DMS114 treated with DMSO at 0.1 percent for 48 hours (cell line): ENCODE results near the gene AP4E1.
"Not testable (repeated sequence)": the region's sequence is repeated elsewhere in the genome, so short reads cannot be mapped to it uniquely, and the experiment has no call there.

Experiments
- DNase-seq: peaks from one replicate; lab custom pipeline; 2025; ENCODE audit not compliant: unreplicated experiment; lab: John Stamatoyannopoulos, UW

The AP4E1 gene

DNA sequence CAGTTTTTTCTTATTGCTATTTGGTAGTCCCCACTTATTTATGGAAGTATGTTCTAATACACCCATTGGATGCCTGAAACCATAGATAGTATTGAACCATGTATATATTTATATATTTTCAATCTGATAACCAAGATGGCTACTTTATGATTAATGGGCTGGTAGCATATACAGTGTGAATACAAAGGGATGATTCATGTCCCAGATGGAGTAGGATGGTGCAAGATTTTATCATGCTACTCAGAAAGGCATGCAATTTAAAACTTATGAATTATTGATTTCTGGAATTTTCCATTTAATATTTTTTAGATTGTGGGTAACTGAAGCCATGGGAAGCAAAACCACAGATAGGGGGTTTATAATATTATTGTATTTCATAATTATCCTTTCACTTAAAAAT is 35.2 kb downstream of the AP4E1 start:
- DNase-seq = no peak

DNA sequence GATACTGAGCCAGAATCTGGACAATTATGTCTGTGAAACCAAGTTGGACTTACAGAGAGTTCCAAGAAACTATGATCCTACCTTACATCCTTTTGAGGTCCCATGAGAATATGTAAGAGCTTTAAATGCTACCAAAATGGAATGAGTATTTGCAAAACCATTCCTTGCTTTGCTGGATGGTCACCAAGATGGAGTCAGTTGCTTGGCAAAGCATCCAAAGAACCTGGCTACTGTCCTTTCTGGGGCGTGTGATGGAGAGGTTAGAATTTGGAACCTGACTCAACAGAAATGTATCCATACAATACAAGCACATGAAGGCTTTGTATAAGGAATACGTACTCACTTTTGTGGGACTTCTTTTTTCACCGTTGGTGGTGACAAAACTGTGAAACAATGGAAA is 36.2 kb downstream of the AP4E1 start:
- no peak for DNase-seq

DNA sequence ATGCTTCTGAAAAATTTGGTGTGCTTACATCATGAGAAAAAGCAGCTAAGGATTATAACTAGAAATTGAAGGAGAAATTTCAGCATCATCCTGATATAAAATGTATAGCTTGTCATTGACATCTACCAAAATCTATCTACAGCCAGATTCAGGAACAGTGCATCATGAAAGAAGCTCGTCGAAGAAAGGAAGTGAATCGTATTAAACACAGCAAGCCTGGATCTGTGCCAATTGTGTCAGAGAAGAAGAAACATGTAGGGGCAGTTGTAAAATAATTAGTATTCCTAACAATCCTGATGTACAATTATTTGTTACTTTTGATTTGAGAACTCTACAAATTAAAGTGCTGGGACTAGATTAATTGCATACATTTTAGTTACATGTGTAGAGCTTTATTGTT is 37.2 kb downstream of the AP4E1 start:
- DNase-seq = no peak

DNA sequence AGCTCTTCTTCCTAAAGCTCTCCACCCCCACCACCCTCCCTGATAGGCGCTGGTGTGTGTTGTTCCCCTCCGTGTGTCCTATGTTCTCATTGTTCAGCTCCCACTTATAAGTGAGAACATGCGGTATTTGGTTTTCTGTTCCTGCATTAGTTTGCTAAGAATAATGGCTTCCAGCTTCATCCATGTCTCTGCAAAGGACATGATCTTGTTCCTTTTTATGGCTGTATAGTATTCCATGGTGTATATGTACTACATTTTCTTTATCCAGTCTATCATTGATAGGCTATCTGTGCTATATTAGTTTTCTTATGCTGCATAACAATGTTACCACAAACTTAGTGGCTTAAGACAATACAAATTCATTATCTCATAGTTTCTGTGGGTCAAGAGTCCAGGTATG is 42.3 kb downstream of the AP4E1 start:
- not testable (repeated sequence) for DNase-seq

DNA sequence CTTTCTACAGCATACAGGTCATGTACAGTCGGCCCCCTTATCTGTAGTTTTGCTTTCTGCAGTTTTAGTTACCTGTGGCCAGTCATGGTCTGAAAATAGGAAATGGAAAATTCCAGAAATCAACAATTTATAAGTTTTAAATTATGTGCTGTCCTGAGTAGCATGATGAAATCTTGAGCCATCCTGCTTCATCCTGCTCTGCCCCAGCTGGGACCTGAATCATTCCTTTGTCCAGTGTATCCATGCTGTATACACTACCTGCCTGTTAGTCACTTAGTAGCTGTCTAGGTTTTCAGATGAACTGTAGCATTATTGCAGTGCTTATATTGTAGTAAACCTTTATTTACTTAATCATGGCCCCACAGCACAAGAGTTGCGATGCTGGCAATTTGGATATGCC is 44.8 kb downstream of the AP4E1 start:
- DNase-seq = no peak

DNA sequence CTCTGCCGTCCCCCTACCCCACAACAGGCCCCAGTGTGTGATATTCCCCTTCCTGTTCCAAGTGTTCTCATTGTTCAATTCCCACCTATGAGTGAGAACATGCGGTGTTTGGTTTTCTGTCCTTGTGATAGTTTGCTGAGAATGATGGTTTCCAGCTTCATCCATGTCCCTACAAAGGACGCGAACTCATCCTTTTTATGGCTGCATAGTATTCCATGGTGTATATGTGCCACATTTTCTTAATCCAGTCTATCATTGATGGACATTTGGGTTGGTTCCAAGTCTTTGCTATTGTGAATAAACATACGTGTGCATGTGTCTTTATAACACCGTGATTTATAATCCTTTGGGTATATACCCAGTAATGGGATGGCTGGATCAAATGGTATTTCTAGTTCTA is 46.4 kb downstream of the AP4E1 start:
- DNase-seq = not testable (repeated sequence)

DNA sequence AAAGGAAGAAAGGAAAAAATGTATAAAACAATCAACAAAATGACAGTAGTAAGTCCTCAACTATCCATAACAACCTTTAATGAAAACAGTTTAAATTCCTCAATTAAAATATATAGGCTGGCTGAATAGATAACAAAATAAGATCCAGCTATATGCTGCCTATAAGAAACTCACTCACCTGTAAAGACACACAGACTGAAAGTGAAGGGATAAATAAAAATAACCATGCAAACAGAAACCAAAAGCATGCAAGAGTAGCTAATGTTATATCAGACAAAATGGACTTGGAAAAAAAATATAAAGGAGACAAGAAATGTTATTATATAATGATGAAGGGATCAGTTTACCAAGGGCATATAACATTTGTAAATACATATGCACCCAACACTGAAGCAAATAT is 51.2 kb downstream of the AP4E1 start:
- no peak for DNase-seq

DNA sequence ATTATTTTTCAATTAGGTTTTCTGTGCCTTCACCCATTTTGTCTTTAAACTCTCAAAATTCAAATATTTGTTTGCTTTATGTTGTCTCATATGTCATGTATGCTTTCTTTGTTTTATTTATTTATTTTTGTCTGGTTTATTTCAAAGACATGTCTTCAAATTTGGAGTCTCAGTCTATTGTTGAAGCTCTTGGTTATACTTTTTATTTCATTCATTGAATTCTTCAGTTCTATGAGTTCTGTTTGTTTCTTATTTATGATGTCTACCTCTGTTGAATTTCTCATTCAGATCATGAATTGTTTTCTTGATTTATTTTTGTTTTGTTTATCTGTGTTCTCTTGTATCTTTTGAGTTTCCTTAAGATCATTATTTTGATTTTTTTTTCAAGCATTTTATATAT is 55.6 kb downstream of the AP4E1 start:
- DNase-seq = no peak

DNA sequence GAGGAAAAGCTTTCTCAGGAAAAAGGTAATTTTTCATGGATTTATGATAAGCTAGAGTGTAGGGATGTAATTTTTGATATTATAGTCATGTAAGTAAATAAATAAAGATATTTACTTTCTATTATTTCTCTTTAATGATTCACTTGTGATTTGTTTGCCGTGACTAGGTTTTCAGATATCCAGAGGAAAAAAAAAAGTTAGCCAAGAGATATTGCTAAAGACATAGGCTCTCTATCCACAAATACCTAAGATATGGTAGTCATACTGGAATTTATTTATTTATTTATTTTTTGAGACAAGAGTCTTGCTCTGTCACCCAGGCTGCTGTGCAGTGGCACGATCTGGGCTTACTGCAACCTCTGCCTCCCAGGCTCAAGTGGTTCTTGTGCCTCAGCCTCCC is 59.9 kb downstream of the AP4E1 start:
- DNase-seq = no peak

DNA sequence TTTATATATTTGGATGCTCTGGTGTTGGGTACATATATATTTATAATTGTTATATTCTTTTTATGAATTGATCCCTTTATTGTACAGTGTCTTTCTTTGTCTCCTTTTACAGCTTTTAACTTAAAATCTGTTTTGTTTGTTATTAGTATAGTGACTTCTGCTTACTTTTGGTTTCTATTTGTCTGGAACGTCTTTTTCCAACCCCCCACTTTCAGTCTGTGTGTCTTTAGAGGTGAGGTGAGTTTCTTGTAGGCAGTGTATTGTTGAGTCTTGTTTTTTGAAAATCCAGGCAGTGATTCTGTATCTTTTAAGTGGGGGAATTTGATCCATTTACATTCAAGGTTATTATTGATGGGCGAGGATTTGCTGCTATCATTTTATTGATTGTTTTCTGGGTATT is 62.0 kb downstream of the AP4E1 start:
- no peak for DNase-seq

DNA sequence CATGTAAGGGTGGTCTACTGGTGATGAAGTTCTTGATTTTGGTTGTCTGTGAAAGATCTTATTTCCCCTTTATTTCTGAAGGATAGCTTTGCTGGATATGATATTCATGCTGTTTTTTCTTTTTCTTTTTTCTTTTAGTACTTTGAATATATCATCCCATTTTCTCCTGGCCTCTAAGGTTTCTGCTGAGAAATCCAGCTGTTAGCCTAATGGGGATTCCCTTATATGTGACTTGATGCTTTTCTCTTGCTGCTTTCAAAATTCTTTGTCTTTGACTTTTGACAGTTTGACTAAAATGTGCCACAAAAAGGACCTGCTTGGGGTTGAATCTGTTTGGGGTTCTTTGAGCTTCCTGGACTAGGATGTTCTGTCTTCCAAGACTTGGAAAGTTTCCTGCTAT is 62.6 kb downstream of the AP4E1 start:
- no peak for DNase-seq

DNA sequence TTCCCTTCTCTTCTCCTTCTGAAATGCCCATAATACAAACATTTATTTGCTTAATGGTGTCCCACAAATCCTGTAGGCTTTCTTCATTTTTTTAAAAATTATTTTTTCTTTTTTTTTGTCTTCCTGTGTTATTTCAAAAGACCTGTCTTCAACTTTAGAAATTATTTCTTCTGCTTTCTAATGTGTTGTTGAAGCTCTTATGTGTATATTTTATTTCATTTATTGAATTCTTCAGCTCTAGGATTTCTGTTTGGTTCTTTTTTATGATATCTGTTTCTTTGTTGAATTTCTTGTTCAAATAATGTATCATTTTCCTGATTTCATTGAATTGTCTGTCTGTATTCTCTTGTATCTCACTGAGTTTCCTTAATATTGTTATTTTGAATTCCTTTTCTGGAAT is 63.1 kb downstream of the AP4E1 start:
- DNase-seq = no peak

DNA sequence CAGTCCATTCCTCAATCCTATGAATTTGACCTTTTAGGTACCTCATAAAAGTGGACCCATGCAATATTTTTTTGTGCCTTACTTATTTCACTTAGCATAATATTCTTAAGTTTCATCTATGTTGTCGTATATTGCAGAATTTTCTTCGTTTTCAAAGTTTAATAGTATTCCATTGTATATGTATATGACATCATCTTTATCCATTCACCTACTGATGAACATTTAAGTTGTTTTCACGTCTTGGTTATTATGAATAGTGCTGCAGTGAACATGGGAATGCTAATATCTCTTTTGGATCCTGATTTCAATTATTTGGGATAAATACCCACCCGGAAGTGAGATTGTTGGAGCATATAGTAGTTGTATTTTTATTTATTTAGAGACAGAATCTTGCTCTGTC is 65.1 kb downstream of the AP4E1 start:
- no peak for DNase-seq

DNA sequence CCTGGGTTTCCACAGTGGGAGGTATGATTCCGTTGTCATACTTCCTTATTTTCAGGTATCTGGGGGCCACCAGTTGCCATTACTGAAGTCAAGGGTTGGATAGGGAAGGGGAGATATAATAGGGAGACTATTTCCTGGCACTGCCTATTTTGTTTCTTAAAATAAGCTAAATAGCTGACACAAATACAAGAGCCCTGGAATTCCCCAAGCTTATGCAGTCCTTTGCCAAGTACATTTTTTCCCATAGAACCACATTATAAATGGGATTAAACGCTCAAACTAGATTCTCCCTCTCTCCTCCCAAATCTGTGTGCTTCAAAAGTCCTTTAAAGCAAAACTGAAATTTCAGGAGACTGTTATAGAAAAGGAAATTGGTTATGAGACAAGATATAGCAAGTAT is 68.7 kb downstream of the AP4E1 start:
- no peak for DNase-seq

DNA sequence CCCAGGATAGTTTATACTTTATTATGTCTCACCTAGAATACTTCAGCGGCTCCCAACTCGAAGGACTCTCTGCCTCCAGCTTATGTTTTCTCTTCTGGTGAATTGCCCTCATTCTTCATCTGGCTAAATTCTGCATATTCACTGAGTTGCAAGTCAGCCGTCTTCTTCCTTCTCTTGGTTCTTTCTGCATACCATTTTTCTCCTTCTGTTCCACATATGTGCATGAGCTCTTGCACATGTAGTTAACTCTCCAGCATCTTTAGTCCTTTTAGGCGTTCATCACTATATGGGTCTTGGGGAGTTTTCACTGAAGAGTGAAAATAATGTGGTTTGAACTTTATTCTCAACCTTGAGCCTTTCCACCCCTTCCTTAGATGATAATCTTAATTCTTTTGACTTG is 70.1 kb downstream of the AP4E1 start:
- DNase-seq = no peak

DNA sequence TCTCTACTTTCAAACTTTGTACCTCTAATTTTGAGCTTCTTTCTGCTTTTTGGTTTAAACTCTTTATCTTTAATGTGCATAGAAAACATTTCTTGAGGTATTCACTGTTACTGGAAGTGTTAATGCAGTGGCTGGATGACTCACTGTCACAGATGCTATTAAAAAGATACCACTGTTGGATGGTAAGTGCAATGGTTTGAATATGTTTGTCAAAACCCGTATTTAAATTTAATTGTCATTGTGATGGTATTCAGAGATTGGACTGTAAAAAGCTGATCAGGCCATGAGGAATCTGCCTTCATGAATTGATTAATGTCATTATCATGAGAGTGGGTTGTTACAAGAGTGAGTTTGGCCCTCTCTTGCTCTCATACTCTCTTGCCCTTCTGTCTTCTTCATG is 70.6 kb downstream of the AP4E1 start:
- DNase-seq = no peak

DNA sequence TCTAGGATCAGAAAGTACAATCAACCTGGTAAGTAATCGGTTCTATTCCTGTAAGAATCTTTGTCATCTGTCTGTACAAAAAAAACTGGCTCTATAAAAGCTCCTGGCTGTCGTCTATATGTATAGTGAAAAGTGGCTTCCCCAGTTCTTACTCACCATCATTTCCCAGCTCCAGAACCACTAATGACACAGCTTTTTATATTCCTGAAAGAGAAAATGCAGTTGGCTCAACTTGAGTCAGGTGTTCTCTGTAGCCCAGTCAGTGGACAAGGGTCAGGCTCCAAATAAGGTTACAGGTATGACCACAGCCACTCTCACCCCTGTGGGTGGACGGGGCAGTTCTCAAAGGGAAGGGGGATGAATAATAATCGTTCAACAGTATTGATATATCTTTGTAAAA is 85.1 kb downstream of the AP4E1 start:
- DNase-seq = no peak

DNA sequence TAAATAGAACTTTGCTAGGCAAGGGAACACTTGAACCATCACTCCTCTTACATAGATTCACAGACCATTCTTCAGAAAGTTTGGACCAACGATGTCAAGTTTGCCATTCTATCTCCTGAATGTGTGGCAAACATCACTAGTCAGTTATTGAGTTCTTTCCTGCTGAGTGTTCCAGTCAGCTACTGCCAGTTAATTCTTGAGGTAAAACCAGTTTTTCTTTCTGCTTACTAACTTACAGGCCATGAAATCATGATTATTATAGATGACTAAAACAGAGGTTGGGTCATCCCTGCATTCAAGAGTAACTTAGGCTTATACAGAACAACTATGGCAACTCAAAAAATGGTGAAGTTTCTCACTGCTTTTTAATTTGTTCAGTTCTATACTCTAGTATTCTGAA is 88.2 kb downstream of the AP4E1 start:
- DNase-seq = no peak

DNA sequence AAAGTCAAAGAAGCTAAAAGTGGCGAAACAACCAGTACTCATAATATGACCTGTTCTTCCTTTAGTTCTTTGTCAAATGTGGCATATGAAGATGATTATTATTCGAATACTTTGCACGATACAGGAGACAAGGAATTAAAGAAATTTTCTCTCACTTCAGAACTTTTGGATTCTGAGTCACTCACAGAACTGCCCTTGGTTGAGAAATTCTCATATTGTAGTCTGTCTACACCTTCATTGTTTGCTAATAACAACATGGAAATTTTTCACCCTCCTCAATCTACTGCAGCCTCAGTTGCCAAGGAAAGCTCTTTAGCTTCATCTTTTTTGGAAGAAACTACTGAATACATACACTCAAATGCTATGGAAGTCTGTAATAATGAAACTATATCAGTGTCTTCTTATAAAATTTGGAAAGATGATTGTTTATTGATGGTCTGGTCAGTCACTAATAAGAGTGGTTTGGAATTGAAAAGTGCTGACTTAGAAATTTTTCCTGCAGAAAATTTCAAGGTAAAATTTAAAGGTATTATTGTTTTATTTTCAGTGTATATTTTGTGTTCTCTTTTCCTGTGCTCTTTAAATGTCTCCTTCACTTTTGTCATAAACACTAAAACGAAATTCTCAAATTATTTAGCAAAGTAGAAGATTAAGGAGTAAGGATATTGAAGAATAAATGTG is 89.0 kb downstream of the AP4E1 start:
- DNase-seq = no peak

DNA sequence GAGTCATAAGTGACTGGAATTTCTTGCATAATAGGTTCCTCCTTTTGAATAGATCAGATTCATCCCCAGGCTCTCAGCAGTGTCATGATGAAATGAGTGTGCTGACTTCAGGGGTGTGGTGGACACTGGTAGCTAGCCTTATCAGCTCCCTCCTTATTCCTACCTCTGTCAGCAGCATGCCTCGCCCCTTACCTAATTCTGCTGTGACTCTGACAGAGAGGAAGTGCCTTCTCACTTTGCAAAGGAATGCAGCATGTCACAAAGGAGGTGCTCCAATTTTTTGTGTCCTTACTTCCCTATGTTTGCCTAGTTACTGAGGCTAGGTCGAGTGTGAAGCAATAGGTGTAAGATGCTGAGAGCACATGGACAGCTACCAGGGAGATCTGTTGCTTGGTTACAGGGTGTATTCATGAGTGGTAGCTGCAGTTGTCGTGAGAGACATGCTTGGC is 95.6 kb downstream of the AP4E1 start:
- DNase-seq = no peak

DNA sequence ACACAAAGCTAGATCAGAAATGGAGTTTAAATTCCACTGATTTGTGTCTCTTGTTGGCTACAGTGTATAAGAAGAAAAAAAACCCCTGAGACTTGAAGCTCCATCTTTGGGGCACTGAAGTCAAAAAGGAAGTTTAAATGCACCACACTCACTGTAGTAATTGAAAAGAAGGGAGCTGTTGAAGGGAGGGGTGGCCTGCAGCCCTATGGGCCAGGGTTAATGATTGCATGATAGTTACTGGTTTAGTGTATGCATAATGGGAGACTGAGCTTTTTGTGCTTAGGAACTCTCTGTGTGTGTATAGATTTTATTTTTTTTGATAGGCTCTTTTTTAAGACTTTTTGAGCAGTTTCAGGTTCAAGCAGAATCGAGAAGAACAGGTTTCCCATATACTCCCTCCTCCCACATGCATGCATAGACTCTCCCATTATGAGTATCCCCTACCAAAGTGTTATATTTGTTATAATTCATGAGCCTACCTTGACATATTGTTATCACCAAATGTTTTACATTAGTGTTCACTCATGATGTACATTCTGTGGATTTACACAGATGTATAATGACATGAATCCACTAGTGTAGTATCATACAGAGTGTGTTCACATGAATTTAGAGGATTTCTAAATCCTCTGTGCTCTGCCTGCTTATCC is 98.0 kb downstream of the AP4E1 start:
- DNase-seq = no peak

DNA sequence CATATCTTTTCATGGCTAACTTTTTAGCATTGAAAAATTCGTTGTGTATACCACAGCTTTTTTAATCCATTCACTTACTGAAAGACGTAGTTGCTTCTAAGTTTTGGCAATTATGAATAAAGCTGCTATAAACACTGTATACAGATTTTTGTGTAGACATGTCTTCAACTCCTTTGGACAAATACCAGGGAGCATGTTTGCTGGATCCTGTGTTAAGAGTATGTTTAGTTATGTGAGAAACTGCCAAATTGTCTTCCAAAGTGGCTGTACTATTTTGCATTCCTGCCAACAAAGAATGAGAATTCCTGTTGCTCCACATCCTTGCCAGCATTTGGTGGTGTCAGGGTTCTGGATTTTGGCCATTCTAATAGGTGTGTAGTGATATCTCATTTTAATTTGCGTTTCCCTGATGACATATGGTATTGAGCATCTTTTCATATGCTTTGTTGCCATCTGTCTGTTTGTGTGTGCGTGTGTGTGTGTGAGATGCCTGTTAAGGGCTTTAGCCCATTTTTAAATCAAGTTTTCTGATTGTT is 98.7 kb downstream of the AP4E1 start:
- no peak for DNase-seq

DNA sequence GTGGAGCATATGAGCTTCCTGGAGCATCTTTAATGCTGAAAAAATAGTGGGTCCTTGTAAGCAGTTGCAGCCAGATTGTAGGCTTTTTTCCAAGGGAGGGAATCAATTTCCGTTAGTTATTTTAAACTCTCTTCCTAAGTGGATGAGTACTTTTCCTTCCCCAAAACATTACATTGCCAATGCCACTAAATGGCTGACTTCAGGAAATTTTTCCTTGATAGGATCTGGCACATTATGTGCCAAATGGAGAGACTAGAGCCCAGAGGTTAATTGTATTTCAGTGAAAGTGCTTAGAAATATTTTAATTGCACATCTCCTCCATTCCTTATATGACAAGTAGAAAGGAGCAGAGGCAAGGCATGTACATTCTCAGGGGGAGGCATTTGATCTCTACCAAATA is 102.7 kb downstream of the AP4E1 start:
- no peak for DNase-seq
